Spleen (tissue), 7 donors: ENCODE data around the gene EYS.

Source experiments
- POLR2A ChIP-seq, 3 donors: fragments of 450-650 bp; IDR thresholded peaks; one replicate each; pipeline ENCODE4 v1.5.1; 2017; ENCODE audit warnings: antibody characterized with exemption in 3 of 3, mild to moderate bottlenecking in 1 of 3
- POLR2AphosphoS5 ChIP-seq, 3 donors: sonication (generic); formaldehyde crosslinking; IDR thresholded peaks; one replicate each; pipeline ENCODE4 v1.5.1; 2017; ENCODE audit warnings: antibody characterized with exemption in 3 of 3
- TF ChIP-seq, protein P1 (sequence below), 11 experiments: fragments of 200-600 bp in 7 of 11; fragments of 450-650 bp in 4 of 11; sonication (generic) in 4 of 11; IDR thresholded peaks in 8 of 11; conservative IDR thresholded peaks in 3 of 11; 1 replicate in 7 of 11; 2 replicates in 4 of 11; pipeline versions ENCODE4 v1.4.0 to v1.8.0; 2016 to 2021; ENCODE audit warnings: antibody characterized with exemption in 11 of 11, inconsistent platforms in 4 of 11, mild to moderate bottlenecking in 1 of 11
- donor health status: DM: no; HTN: no; CAD: no; lungs with moderate emphysema.
- donor health status: DM: no; HTN: no; CAD: no.
- donor health status: DM: no; HTN: no; CAD: no.

DNA sequence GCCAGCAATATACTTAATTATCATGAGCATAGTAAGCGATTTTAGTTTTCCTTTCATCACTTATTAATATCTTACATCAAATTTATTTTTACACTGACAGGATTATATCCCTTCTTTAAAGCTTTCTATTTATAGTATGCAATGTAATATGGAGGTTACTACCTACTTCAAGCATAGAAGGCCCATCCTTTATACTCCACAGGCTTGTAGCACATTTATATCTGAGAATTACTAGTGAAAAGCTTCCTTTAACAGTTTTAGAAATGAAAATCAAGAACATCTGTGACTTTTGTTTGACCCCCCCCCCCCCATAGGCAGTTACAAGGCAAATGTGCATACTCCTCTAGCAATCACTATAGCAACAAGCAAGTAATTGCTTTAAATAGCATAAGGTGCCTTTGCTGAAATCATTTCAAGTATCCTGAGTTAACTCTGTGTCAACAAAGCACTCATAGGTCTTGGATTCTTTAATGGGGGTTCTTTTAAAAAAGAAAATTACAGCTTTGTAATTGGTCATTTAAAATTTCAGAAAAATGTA is 1153.7 kb downstream of the EYS start:
- no peak for TF ChIP-seq POLR2A (IDR thresholded peaks at IDR 0.05)
- TF ChIP-seq, protein P1, sequence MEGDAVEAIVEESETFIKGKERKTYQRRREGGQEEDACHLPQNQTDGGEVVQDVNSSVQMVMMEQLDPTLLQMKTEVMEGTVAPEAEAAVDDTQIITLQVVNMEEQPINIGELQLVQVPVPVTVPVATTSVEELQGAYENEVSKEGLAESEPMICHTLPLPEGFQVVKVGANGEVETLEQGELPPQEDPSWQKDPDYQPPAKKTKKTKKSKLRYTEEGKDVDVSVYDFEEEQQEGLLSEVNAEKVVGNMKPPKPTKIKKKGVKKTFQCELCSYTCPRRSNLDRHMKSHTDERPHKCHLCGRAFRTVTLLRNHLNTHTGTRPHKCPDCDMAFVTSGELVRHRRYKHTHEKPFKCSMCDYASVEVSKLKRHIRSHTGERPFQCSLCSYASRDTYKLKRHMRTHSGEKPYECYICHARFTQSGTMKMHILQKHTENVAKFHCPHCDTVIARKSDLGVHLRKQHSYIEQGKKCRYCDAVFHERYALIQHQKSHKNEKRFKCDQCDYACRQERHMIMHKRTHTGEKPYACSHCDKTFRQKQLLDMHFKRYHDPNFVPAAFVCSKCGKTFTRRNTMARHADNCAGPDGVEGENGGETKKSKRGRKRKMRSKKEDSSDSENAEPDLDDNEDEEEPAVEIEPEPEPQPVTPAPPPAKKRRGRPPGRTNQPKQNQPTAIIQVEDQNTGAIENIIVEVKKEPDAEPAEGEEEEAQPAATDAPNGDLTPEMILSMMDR (IDR thresholded peaks at IDR 0.05 in 8 of 11, conservative IDR thresholded peaks at IDR 0.05 in 3 of 11) = no peak
- TF ChIP-seq POLR2AphosphoS5 (IDR thresholded peaks at IDR 0.05) = no peak
